Neural progenitor cell (in vitro differentiated cells): ENCODE results near the gene HOXA10. TPM values are rescaled to one million over a fixed set of nuclear protein-coding genes. Genes with fewer than 3 reads are reported as not detected.

Experiments
- DNase-seq: peaks from one replicate; pipeline ENCODE4 v3.0.0-alpha.2; 2016; ENCODE audit warnings: low spot score
- H2AFZ ChIP-seq: fragments of 200-600 bp; sonication (generic); replicated peaks from 2 replicates; pipeline ENCODE4 v1.6.1; 2016; ENCODE audit warnings: antibody characterized with exemption
- H3F3A ChIP-seq: fragments of 200-600 bp; sonication (generic); 2 replicates; pipeline ENCODE4 v1.6.1; 2016; ENCODE audit warnings: antibody characterized with exemption, low read depth
- H3K27ac ChIP-seq: fragments of 200-600 bp; sonication (generic); 2 replicates; pipeline ENCODE4 v1.5.1; 2016; ENCODE audit warnings: mild to moderate bottlenecking
- H3K27me3 ChIP-seq: fragments of 200-600 bp; sonication (generic); 2 replicates; pipeline ENCODE4 v1.6.1; 2016; ENCODE audit warnings: mild to moderate bottlenecking, moderate library complexity
- H3K36me3 ChIP-seq: fragments of 200-600 bp; sonication (generic); 2 replicates; pipeline ENCODE4 v1.5.1; 2016
- H3K4me1 ChIP-seq: fragments of 200-600 bp; sonication (generic); 2 replicates; pipeline ENCODE4 v1.6.1; 2016; ENCODE audit warnings: mixed run types
- H3K4me2 ChIP-seq: fragments of 200-600 bp; sonication (generic); 2 replicates; pipeline ENCODE4 v1.6.1; 2016
- H3K4me3 ChIP-seq: fragments of 200-600 bp; sonication (generic); 2 replicates; pipeline ENCODE4 v1.5.1; 2016
- H3K79me2 ChIP-seq: fragments of 200-600 bp; sonication (generic); 2 replicates; pipeline ENCODE4 v1.6.1; 2016; ENCODE audit warnings: low read depth
- H3K9ac ChIP-seq: fragments of 200-600 bp; sonication (generic); 2 replicates; pipeline ENCODE4 v1.6.1; 2016
- H3K9me3 ChIP-seq: fragments of 200-600 bp; sonication (generic); 2 replicates; pipeline ENCODE4 v1.5.1; 2016; ENCODE audit warnings: low read depth
- H4K20me1 ChIP-seq: fragments of 200-600 bp; sonication (generic); 2 replicates; pipeline ENCODE4 v1.6.1; 2016; ENCODE audit warnings: low read depth
- H3K27ac Mint-ChIP-seq: 3 replicates; pipeline ENCODE4 v1.8.0; 2021; ENCODE audit warnings: mixed read lengths
- H3K27me3 Mint-ChIP-seq: 2 replicates; pipeline ENCODE4 v1.8.0; 2022; ENCODE audit warnings: low read depth, mild to moderate bottlenecking, inconsistent platforms, moderate library complexity, mixed read lengths; ENCODE audit not compliant: insufficient read depth
- H3K36me3 Mint-ChIP-seq: 3 replicates; pipeline ENCODE4 v1.8.0; 2021; ENCODE audit warnings: mixed read lengths
- H3K4me1 Mint-ChIP-seq: 3 replicates; pipeline ENCODE4 v1.8.0; 2021; ENCODE audit warnings: mixed read lengths
- H3K4me3 Mint-ChIP-seq: 3 replicates; pipeline ENCODE4 v1.8.0; 2021; ENCODE audit warnings: mild to moderate bottlenecking, moderate library complexity, mixed read lengths
- H3K9me3 Mint-ChIP-seq: 3 replicates; pipeline ENCODE4 v1.8.0; 2020; ENCODE audit warnings: mixed read lengths
- EZH2 ChIP-seq: fragments of 200-600 bp; sonication (generic); IDR thresholded peaks from 2 replicates; pipeline ENCODE4 v1.6.1; 2017; ENCODE audit warnings: antibody characterized with exemption, mild to moderate bottlenecking, moderate library complexity
- EZH2phosphoT487 ChIP-seq: fragments of 200-600 bp; sonication (generic); IDR thresholded peaks from 2 replicates; pipeline ENCODE4 v1.6.1; 2017; ENCODE audit warnings: antibody characterized with exemption
- total RNA-seq: library from RNA; depleted of rRNA; stranded (reverse); fragments of >200 nt; gene quantifications from 2 replicates; pipeline ENCODE4 v1.2.3, GENCODE V29; 2015; ENCODE audit warnings: low replicate concordance
- TF ChIP-seq, protein P1 (sequence below): fragments of 200-600 bp; sonication (generic); IDR thresholded peaks from 2 replicates; pipeline ENCODE4 v1.5.1; 2017; ENCODE audit warnings: antibody characterized with exemption, mild to moderate bottlenecking

HOXA10 gene
- total RNA-seq, 1 donor from 2014 or later = not detected

GRCh38 chr7:27175626-27176523 is 1.8 kb upstream of the HOXA10 start:
- peaks cover 7% of the 10 kb centered on the region for H3K4me1 Mint-ChIP-seq
- H4K20me1 ChIP-seq = peaks cover 98% of the 10 kb centered on the region
- no peaks in the 10 kb centered on the region for H3K36me3 Mint-ChIP-seq
- no peaks in the 10 kb centered on the region for H3K4me1 ChIP-seq
- peaks cover 100% of the 10 kb centered on the region for H3K27me3 ChIP-seq
- H3K9ac ChIP-seq = no peak overlapping the region
- no peak overlapping the region for H3K27ac ChIP-seq
- no peak overlapping the region for H3K4me3 ChIP-seq
- TF ChIP-seq, protein P1, sequence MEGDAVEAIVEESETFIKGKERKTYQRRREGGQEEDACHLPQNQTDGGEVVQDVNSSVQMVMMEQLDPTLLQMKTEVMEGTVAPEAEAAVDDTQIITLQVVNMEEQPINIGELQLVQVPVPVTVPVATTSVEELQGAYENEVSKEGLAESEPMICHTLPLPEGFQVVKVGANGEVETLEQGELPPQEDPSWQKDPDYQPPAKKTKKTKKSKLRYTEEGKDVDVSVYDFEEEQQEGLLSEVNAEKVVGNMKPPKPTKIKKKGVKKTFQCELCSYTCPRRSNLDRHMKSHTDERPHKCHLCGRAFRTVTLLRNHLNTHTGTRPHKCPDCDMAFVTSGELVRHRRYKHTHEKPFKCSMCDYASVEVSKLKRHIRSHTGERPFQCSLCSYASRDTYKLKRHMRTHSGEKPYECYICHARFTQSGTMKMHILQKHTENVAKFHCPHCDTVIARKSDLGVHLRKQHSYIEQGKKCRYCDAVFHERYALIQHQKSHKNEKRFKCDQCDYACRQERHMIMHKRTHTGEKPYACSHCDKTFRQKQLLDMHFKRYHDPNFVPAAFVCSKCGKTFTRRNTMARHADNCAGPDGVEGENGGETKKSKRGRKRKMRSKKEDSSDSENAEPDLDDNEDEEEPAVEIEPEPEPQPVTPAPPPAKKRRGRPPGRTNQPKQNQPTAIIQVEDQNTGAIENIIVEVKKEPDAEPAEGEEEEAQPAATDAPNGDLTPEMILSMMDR = no peak
- TF ChIP-seq EZH2 = peak; percentile 98
- peak; percentile 89 for TF ChIP-seq EZH2phosphoT487
- no peak for DNase-seq
- H3F3A ChIP-seq = no peaks in the 10 kb centered on the region
- no peak overlapping the region for H3K4me2 ChIP-seq
- peaks cover 19% of the 10 kb centered on the region for H3K9me3 Mint-ChIP-seq
- H3K79me2 ChIP-seq = no peaks in the 10 kb centered on the region
- no peak overlapping the region for H3K27ac Mint-ChIP-seq
- no peak overlapping the region for H3K4me3 Mint-ChIP-seq
- H3K27me3 Mint-ChIP-seq = peaks cover 85% of the 10 kb centered on the region
- H2AFZ ChIP-seq = no peak overlapping the region
- no peaks in the 10 kb centered on the region for H3K36me3 ChIP-seq
- no peaks in the 10 kb centered on the region for H3K9me3 ChIP-seq

- no peak overlapping the region for H3K27ac ChIP-seq
- Mint-ChIP-seq H3K36me3 (no peaks in the 10 kb centered on the region), H3K27ac (no peak overlapping the region), H3K27me3 (peaks cover 85% of the 10 kb centered on the region), H3K9me3 (peaks cover 22% of the 10 kb centered on the region), H3K4me3 (no peak overlapping the region), H3K4me1 (peaks cover 7% of the 10 kb centered on the region)
- no peaks in the 10 kb centered on the region for H3F3A ChIP-seq
- no peak for DNase-seq
- H3K4me3 ChIP-seq = no peak overlapping the region
- H3K27me3 ChIP-seq = peaks cover 100% of the 10 kb centered on the region
- H2AFZ ChIP-seq = no peak overlapping the region
- H3K79me2 ChIP-seq = no peaks in the 10 kb centered on the region
- H3K4me2 ChIP-seq = no peak overlapping the region
- no peaks in the 10 kb centered on the region for H3K4me1 ChIP-seq
- no peak overlapping the region for H3K9ac ChIP-seq
- H3K9me3 ChIP-seq = no peaks in the 10 kb centered on the region
- peaks cover 98% of the 10 kb centered on the region for H4K20me1 ChIP-seq
- no peaks in the 10 kb centered on the region for H3K36me3 ChIP-seq
- TF ChIP-seq EZH2phosphoT487 (no peak), EZH2 (no peak)
- TF ChIP-seq, protein P1 = no peak
These were observed 930 bp upstream of the HOXA10 start for GRCh38 chr7:27174874-27175625.

DNA sequence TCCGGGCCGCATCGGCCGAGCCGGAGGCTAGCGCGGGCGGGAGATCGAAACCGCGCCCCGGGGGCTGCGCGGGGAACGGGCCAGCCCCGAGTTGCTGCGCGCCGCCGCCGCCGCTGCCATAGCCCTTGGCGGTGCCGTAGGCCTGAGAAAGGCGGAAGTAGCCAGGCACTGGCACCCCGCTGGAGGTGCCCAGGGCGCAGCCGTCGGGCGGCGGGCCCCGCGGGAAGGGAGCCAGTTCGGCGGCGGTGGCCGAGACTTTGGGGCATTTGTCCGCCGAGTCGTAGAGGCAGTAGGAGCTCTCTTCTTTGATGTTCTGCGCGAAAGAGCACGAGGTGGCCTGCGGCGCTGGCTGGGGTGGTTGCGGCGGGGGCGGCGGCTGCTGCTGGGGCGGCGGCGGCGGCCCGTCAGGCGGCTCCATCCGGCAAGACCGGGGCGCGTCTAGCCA is 587 bp downstream of the HOXA10 start:
- peaks cover 100% of the 10 kb centered on the region for H3K27me3 ChIP-seq
- no peaks in the 10 kb centered on the region for H3K36me3 ChIP-seq
- H3K36me3 Mint-ChIP-seq = no peaks in the 10 kb centered on the region
- H3K4me1 ChIP-seq = no peaks in the 10 kb centered on the region
- H3K9me3 ChIP-seq = no peaks in the 10 kb centered on the region
- H3K4me3 ChIP-seq = no peak overlapping the region
- peak overlapping the region; percentile 42 for H3K4me2 ChIP-seq
- no peak overlapping the region for H3K27ac Mint-ChIP-seq
- TF ChIP-seq EZH2 (peak; percentile 99), EZH2phosphoT487 (peak; percentile 97)
- TF ChIP-seq, protein P1 = no peak
- H3K79me2 ChIP-seq = no peaks in the 10 kb centered on the region
- H3K4me1 Mint-ChIP-seq = peaks cover 2% of the 10 kb centered on the region
- H2AFZ ChIP-seq = no peak overlapping the region
- H3K27ac ChIP-seq = no peak overlapping the region
- no peaks in the 10 kb centered on the region for H3F3A ChIP-seq
- no peak for DNase-seq
- H3K9me3 Mint-ChIP-seq = peaks cover 12% of the 10 kb centered on the region
- H4K20me1 ChIP-seq = peaks cover 98% of the 10 kb centered on the region
- no peak overlapping the region for H3K4me3 Mint-ChIP-seq
- H3K27me3 Mint-ChIP-seq = peaks cover 80% of the 10 kb centered on the region
- H3K9ac ChIP-seq = no peak overlapping the region
